SK-N-SH treated with all-trans-retinoic acid at 6 μM for 48 hours (cell line): Measurements from ENCODE around the gene SLC1A7.

Experiments used
- ATAC-seq: fragments of 200-7000 bp; cut with Tn5 transposase; 3 replicates; pipeline ENCODE4 v1.9.1; 2020; ENCODE audit warnings: mild to moderate bottlenecking, moderate library complexity
- ARNTL ChIP-seq: fragments of 450-650 bp; formaldehyde crosslinking; IDR thresholded peaks from 2 replicates; pipeline ENCODE4 v1.5.0; 2020; ENCODE audit warnings: low read depth, mild to moderate bottlenecking, moderate library complexity, borderline replicate concordance
- BACH2 ChIP-seq: fragments of 250-450 bp; sonication (Bioruptor Pico); IDR thresholded peaks from 2 replicates; pipeline ENCODE4 v1.9.0; 2021; ENCODE audit warnings: mild to moderate bottlenecking, borderline replicate concordance
- CREB5 ChIP-seq: fragments of 250-450 bp; sonication (Bioruptor Pico); IDR thresholded peaks from 2 replicates; pipeline ENCODE4 v1.5.1; 2020; ENCODE audit warnings: low read depth, mild to moderate bottlenecking, moderate library complexity
- CSDC2 ChIP-seq: fragments of 250-450 bp; sonication (Bioruptor Pico); IDR thresholded peaks from 2 replicates; pipeline ENCODE4 v1.5.0; 2020; ENCODE audit warnings: mild to moderate bottlenecking, moderate library complexity
- CSRNP3 ChIP-seq: fragments of 250-450 bp; sonication (Bioruptor Pico); IDR thresholded peaks from 2 replicates; pipeline ENCODE4 v1.5.1; 2021; ENCODE audit warnings: mild to moderate bottlenecking, moderate library complexity
- ESRRG ChIP-seq: fragments of 250-450 bp; sonication (Bioruptor Pico); IDR thresholded peaks from 2 replicates; pipeline ENCODE4 v1.6.1; 2021; ENCODE audit warnings: mild to moderate bottlenecking
- GLIS3 ChIP-seq: fragments of 250-450 bp; sonication (Bioruptor Pico); IDR thresholded peaks from 2 replicates; pipeline ENCODE4 v1.5.0; 2020; ENCODE audit warnings: mild to moderate bottlenecking, moderate library complexity
- ISL1 ChIP-seq: fragments of 250-450 bp; sonication (Bioruptor Pico); IDR thresholded peaks from 2 replicates; pipeline ENCODE4 v2.1.2; 2022; ENCODE audit warnings: mild to moderate bottlenecking, moderate library complexity
- OSR1 ChIP-seq: fragments of 250-450 bp; sonication (Bioruptor Pico); IDR thresholded peaks from 2 replicates; pipeline ENCODE4 v1.8.0; 2022; ENCODE audit warnings: moderate library complexity, mild to moderate bottlenecking, inconsistent platforms
- PATZ1 ChIP-seq: fragments of 250-450 bp; sonication (Bioruptor Pico); IDR thresholded peaks from 2 replicates; pipeline ENCODE4 v1.8.0; 2020; ENCODE audit warnings: mild to moderate bottlenecking, moderate library complexity, borderline replicate concordance
- POU6F1 ChIP-seq: fragments of 250-450 bp; sonication (Bioruptor Pico); IDR thresholded peaks from 2 replicates; pipeline ENCODE4 v1.8.0; 2021; ENCODE audit warnings: low read depth, mild to moderate bottlenecking, moderate library complexity, borderline replicate concordance
- RARB ChIP-seq: fragments of 250-450 bp; sonication (Bioruptor Pico); IDR thresholded peaks from 2 replicates; pipeline ENCODE4 v1.8.0; 2021; ENCODE audit warnings: mild to moderate bottlenecking, moderate library complexity
- SNAI2 ChIP-seq: fragments of 250-450 bp; sonication (Bioruptor Pico); IDR thresholded peaks from 2 replicates; pipeline ENCODE4 v1.5.0; 2020; ENCODE audit warnings: mild to moderate bottlenecking, moderate library complexity
- TOX ChIP-seq: fragments of 250-450 bp; sonication (Bioruptor Pico); IDR thresholded peaks from 2 replicates; pipeline ENCODE4 v1.8.0; 2021; ENCODE audit warnings: mild to moderate bottlenecking, moderate library complexity, borderline replicate concordance
- TSHZ2 ChIP-seq: fragments of 250-450 bp; sonication (Bioruptor Pico); IDR thresholded peaks from 2 replicates; pipeline ENCODE4 v1.5.0; 2020; ENCODE audit warnings: mild to moderate bottlenecking, moderate library complexity
- ZC3H10 ChIP-seq: fragments of 250-450 bp; sonication (Bioruptor Pico); IDR thresholded peaks from 2 replicates; pipeline ENCODE4 v1.5.1; 2021; ENCODE audit warnings: mild to moderate bottlenecking, moderate library complexity
- ZFP3 ChIP-seq: fragments of 250-450 bp; sonication (Bioruptor Pico); IDR thresholded peaks from 2 replicates; pipeline ENCODE4 v1.5.0; 2020; ENCODE audit warnings: mild to moderate bottlenecking, moderate library complexity
- ZFP30 ChIP-seq: fragments of 450-650 bp; formaldehyde crosslinking; IDR thresholded peaks from 2 replicates; pipeline ENCODE4 v1.5.0; 2022; ENCODE audit warnings: mild to moderate bottlenecking, moderate library complexity
- ZNF565 ChIP-seq: fragments of 450-650 bp; formaldehyde crosslinking; conservative IDR thresholded peaks from 2 replicates; pipeline ENCODE4 v1.5.0; 2020; ENCODE audit warnings: low read depth, mild to moderate bottlenecking, moderate library complexity
- ZNF70 ChIP-seq: fragments of 450-650 bp; formaldehyde crosslinking; IDR thresholded peaks from 2 replicates; pipeline ENCODE4 v1.5.0; 2020; ENCODE audit warnings: mild to moderate bottlenecking, moderate library complexity
- ZNF8 ChIP-seq: fragments of 450-650 bp; formaldehyde crosslinking; IDR thresholded peaks from 2 replicates; pipeline ENCODE4 v1.5.0; 2020; ENCODE audit warnings: mild to moderate bottlenecking, moderate library complexity

Gene SLC1A7

GRCh38 chr1:53147174-53147573, 4.7 kb upstream of the SLC1A7 start:
- ATAC-seq = no peak
- TF ChIP-seq SNAI2 (CRISPR knock-in tag) = no peak
- no peak for TF ChIP-seq CSDC2
- TF ChIP-seq CSRNP3 (CRISPR knock-in tag) = no peak
- no peak for TF ChIP-seq RARB (CRISPR knock-in tag)
- TF ChIP-seq PATZ1 (CRISPR knock-in tag) = no peak
- TF ChIP-seq CREB5 = no peak
- no peak for TF ChIP-seq ZNF565
- no peak for TF ChIP-seq TOX (CRISPR knock-in tag)
- TF ChIP-seq ESRRG (CRISPR knock-in tag) = no peak
- TF ChIP-seq ZFP3 (CRISPR knock-in tag) = no peak
- no peak for TF ChIP-seq BACH2
- TF ChIP-seq ZC3H10 (CRISPR knock-in tag) = no peak

GRCh38 chr1:53145942-53146708, 3.7 kb upstream of the SLC1A7 start:
- peak; percentile 96 for ATAC-seq
- TF ChIP-seq ARNTL (CRISPR knock-in tag) (no peak), ZNF8 (peak; percentile 55; the same call in 1 of the 2 replicates), ZNF565 (no peak), ZFP3 (CRISPR knock-in tag) (no peak; the same call in 1 of the 2 replicates), OSR1 (CRISPR knock-in tag) (no peak), ISL1 (CRISPR knock-in tag) (no peak; the same call in none of the 2 replicates)

GRCh38 chr1:53145619-53145941, 3.1 kb upstream of the SLC1A7 start:
- ATAC-seq = no peak
- TF ChIP-seq GLIS3 (CRISPR knock-in tag) = no peak
- TF ChIP-seq ZFP30 (CRISPR knock-in tag) = no peak
- TF ChIP-seq ZNF565 = no peak
- no peak for TF ChIP-seq POU6F1
- TF ChIP-seq ISL1 (CRISPR knock-in tag) = no peak
- no peak for TF ChIP-seq ESRRG (CRISPR knock-in tag)
- no peak for TF ChIP-seq TSHZ2 (CRISPR knock-in tag)
- TF ChIP-seq ZNF70 (CRISPR knock-in tag) = no peak
- TF ChIP-seq RARB (CRISPR knock-in tag) = no peak
